GM12865 (cell line): ENCODE measurements around the gene SULT1A2.

Experiments used
- DNase-seq: peaks from one replicate; pipeline ENCODE4 v3.0.0; 2010; ENCODE audit warnings: low read depth
- H3K4me3 ChIP-seq: 2 replicates; pipeline ENCODE4 v1.5.1; 2011; ENCODE audit warnings: mild to moderate bottlenecking, low read depth, low read length, control low read depth
- TF ChIP-seq, protein P1 (sequence below): IDR thresholded peaks from 2 replicates; pipeline ENCODE4 v1.5.1; 2011; ENCODE audit warnings: low read length, control low read depth, low read depth, inconsistent platforms; ENCODE audit not compliant: insufficient read depth; ENCODE audit errors: missing control alignments

The SULT1A2 gene

DNA sequence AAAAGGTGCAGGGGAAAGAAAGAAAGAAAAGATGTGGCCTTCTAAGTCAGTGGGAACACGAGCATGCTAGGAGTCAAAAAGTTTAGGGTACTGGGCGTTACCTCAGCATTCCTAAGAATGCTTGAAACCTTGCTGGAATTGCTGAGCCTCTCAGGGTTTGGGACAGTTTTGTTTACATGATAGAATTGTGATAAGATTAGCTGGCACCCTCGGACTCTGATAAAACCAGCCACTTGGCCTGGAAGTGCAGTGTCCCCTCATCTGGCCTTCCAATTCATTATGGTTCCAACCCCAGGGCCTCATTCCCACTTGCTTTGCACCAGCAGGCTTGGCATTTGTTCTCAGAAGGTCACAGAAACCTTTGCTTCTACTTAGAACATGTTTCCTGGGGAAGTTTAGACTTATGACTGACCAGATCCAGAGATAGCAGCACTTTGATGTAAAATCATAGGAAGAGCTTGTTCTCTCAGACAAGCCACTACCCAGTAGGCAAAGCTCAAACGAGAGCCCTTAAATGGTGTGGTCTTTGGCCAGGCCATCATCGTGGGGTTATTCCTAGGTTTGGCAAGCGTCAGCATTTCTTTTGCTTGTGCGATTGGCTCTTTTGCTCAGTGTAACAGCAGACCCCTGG, 35.2 kb downstream of the SULT1A2 start:
- no peak for DNase-seq
- TF ChIP-seq, protein P1, sequence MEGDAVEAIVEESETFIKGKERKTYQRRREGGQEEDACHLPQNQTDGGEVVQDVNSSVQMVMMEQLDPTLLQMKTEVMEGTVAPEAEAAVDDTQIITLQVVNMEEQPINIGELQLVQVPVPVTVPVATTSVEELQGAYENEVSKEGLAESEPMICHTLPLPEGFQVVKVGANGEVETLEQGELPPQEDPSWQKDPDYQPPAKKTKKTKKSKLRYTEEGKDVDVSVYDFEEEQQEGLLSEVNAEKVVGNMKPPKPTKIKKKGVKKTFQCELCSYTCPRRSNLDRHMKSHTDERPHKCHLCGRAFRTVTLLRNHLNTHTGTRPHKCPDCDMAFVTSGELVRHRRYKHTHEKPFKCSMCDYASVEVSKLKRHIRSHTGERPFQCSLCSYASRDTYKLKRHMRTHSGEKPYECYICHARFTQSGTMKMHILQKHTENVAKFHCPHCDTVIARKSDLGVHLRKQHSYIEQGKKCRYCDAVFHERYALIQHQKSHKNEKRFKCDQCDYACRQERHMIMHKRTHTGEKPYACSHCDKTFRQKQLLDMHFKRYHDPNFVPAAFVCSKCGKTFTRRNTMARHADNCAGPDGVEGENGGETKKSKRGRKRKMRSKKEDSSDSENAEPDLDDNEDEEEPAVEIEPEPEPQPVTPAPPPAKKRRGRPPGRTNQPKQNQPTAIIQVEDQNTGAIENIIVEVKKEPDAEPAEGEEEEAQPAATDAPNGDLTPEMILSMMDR, result no peak
- no peak overlapping the region for H3K4me3 ChIP-seq

DNA sequence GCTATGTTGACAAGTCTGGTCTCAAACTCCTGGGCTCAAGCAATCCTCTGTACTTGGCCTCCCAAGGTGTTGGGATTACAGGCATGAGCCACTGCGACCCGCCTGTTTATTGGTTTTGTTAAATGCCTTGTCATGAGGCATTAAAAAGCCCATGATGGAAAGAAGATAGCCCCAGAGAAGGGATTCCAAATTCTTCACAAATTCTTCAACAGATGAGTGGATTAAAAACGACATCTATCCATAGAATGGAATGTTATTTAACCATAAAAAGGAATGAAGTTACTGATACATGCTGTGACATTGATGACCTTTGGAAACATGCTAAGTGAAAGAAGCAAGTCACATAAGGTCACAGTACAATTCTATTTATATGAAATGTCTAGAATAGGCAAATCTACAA, 38.4 kb downstream of the SULT1A2 start:
- TF ChIP-seq, protein P1, result no peak
- no peak for DNase-seq
- H3K4me3 ChIP-seq, result no peak overlapping the region

DNA sequence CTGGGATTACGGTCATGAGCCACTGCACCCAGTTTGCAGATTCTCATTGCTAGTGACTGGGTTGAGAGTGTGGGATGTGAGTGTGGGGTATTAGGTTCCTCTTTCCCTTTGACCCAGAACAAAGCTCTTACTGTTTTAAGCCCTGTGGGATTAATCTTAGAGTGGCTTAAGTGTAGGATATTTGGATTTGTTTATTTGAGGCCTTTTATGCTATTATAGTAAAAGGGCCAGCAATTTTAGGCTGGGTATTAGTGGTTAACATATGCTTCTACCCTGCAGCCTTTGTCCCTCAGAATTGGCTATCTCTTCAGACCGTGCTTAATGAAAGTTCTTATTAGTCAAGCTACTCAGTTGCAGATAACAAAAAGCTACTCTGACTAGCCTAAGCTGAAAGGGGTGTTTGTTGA, 39.9 kb downstream of the SULT1A2 start:
- TF ChIP-seq, protein P1, result no peak
- H3K4me3 ChIP-seq, result no peak overlapping the region
- no peak for DNase-seq

DNA sequence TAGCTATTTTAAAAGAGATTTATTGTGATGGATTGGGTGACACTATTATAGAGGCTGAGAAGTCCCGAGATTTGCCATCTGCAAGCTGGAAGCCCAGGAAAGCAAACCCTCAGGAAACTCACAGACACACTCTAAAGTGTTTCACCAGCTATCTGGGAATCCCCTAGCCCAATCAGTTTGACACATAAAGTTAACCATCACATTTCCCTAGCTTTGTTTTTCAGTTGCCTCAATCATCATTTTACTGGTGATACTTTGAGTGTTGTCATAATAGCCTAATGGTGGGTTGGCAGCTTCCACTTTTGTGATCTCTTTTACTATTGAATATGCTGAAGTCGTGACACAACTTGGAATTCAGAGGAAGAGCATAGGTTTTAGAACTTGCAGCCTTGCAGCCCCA, 41.3 kb downstream of the SULT1A2 start:
- no peak overlapping the region for H3K4me3 ChIP-seq
- peak; percentile 45 for DNase-seq
- TF ChIP-seq, protein P1, result no peak

DNA sequence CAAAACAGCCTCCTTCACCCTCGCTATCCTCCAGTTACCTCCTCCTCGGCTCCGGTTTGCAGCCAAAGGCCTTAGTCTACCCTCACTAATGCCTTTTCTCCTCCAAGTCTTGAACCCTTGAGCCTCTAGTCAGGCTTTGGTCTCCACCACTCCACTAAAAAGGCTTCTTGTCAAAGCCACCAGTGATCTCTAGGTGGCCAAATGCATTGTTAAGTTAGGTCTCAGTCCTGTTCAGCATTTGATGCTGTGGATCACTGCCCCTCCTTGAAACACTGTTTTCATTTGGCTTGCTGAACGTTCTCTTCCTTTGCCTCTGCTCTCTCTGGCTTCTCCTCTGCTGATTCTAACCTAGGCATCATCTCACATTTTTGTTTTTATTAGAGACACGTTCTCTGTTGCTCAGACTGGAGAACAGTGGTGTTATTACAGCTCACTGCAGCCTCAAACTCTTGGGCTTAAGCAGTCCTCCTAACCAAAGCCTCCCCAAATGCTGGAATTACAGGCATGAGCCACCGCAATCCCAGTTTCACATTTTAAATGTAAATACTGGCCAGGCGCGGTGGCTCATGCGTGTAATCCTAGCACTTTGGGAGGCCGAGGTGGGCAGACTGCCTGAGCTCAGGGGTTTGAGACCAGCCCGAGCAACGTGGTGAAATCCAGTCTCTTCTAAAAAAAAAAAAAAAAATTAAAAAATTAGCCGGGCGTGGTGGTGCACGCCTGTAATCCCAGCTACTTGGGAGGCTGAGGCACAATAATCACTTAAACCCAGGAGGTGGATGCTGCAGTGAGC, 42.0 kb downstream of the SULT1A2 start:
- no peak for DNase-seq
- TF ChIP-seq, protein P1, result no peak
- H3K4me3 ChIP-seq, result peak overlapping the region; percentile 67

DNA sequence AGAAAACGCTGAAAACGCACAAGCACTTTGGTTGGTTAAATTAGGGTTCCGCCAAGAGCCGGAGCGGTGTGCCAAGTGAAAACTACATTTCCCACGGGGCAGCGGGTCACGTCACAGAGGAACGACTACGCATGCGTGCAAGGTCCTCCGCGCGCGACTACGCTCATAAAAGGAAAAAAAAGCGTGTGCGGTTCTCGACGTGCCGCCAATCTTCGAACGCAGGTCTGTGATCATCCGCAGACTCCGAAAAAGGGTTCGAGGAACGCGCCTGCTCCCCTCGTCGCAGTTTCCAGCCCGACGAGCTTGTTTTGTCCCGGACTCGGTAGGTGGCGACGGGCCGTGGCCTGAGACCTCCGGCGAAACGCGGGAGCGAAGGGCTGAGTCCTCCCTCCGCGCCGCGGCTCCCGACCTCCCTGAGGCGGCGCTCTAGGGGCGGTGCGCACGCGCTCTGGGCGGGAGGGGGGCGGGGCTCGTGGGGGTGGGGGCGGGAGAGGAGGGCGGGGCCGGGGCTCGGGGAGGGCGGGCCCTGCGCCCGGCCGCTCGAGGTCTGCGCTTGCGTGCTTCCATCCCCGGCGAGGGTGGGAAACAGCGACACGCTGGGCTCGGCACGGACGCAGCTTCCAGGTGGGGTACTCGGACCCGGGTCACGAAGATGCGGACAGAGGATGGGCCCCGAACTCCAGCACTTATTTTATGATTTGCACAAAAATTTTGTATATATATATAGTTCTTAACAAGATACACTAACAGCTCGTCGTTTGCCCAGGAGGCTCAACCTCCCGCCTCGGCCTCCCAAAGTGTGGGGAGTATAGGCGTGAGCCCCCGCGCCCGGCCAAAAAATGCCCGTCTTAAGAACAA, 42.8 kb downstream of the SULT1A2 start, which contains the start of gene SGF29:
SGF29 (plus strand) TSS at position 145 of the 858 bp plus-strand sequence. CDS start 27,150 bp downstream, outside the sequence.
- DNase-seq, result peak; percentile 96
- TF ChIP-seq, protein P1, result peak; percentile 27
- peak within 1 kb of the TSS; percentile 73 for H3K4me3 ChIP-seq
